Smooth muscle cell of the brain vasculature (primary cell): ENCODE measurements around the gene CTDP1.

Experiments
- DNase-seq: peaks from one replicate; pipeline ENCODE4 v3.0.0-alpha.2; 2012; ENCODE audit warnings: low read depth, low spot score

Gene CTDP1

GRCh38 chr18:79763407-79763806 is 83.8 kb downstream of the CTDP1 start:
- DNase-seq, result no peak

- no peak for DNase-seq
Measured at GRCh38 chr18:79764131-79764530, 84.5 kb downstream of the CTDP1 start.

DNA sequence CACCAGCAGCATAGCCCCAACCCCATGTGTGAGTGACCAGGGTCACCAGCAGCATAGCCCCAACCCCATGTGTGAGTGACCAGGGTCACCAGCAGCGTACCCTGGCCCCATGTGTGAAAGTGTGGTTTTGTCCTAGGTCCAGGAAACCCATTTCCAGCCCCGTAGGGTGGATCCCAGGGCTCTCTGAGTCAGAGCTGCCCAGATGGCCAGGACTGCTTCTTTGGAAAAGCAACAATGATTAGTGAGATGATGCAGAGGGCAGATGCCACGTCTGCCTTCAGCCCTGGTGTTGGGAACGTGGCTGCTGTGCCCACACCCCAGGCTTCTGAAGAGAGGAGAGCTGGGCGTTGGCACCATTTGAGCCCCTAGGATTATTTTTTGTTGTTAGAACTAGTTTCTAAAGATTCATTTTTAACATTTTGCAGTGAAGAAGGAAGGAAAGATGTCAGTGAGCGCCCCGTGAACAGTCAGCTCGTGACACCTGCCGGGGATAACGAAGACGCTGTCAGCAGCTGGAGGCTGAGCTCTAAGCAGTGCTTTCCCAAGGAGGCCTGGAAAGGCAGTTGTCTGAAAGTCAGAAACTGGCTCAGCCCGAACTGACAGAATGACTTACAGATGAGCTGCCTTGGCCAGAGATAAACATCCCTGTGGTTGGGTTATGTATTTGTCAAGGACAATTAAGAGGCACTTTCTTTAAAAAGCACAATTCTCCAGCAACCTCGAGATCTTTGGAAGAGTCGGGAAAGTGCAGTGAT is 86.1 kb downstream of the CTDP1 start:
- DNase-seq, result no peak

DNA sequence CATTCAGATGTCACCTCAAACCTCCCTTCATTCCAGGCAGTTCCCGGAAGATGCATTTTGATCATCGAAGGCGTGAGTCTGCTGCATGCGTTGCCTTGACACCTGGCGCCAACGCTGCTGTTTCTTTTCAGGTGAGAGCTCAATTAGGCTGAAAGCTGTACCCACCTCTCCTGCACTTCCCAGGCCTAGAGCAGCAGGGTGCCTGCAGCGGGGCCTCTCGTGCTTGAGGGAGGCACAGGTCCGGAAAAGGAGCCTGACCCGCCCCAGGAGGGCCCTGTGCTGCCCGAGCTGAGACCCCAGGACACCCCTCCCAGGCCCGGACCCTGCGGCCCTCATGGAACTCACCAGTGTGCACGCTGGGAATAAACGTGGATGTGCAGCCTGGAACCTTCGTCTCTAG is 86.7 kb downstream of the CTDP1 start:
- DNase-seq, result no peak

DNA sequence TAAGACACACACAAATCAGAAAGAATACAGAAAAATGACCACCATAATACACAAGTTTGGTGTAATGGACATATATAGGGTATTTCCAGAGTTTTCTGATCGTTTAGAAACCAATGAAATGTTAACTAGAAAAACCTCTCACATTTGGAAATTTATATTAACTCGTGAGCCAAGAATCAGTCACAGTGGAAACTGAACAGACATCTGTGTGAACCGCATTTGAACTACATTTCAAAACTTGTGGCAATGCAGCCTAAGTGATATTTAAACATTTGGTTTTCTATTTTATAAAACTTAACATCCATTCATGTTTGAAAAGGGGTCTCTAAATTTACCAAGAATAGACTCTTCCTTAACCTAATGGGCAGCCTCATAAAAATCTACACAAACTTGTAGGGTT is 89.1 kb downstream of the CTDP1 start:
- DNase-seq, result no peak

DNA sequence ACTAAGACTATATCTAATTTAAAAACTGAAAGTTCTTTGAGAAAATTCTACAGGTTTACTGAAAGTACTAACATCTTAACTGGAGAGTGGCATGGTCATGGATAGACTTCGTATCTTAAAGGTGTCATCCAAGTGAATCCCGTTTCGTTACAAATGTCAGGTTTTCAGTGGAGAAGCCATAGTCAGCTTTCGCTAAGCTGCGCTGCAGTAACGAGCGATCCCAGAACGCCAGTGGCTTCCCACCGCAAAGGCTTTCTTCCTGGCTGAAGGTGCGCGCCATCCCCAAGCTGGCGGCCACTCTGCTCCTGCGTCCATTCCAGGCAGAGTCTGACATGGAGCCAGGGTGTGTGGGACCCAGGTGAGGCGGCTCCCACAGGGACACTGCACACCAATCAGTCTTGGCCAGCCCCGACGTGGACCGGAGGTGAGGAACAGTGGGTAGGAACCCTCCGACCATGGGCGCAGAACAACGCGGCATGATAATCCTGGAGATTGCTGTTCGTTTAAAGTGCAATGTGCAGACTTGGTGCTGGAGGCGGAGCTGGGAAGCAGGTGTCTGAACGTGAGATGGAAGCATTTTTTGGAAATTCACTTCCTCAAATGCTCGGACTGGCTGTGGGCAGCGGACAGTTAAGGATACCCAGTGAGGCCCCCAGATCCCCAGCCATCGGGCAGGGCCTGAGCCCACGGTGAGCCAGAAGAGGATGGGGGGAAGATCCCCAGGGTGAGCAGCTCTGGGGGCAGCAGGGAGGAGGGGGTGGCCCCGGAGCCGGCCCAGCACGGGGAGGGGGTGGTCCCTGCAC is 90.3 kb downstream of the CTDP1 start:
- DNase-seq, result no peak

- DNase-seq, result no peak
Measured at GRCh38 chr18:79770501-79770815, 90.9 kb downstream of the CTDP1 start.

DNA sequence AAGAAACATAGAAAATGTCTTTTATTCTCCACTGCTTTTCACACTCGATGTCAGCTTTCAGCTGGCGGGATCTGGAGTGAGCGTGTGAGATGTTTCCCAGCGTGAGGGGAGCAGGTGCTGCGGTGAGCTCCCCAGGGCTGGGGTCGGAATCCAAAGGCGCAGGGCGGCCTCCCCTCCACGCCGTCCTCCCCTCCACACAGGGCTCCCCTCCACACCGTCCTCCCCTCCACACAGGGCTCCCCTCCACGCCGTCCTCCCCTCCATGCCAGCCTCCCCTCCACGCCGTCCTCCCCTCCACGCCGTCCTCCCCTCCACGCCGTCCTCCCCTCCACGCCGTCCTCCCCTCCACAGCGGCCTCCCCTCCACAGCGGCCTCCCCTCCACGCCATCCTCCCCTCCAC is 91.2 kb downstream of the CTDP1 start:
- no peak for DNase-seq

DNA sequence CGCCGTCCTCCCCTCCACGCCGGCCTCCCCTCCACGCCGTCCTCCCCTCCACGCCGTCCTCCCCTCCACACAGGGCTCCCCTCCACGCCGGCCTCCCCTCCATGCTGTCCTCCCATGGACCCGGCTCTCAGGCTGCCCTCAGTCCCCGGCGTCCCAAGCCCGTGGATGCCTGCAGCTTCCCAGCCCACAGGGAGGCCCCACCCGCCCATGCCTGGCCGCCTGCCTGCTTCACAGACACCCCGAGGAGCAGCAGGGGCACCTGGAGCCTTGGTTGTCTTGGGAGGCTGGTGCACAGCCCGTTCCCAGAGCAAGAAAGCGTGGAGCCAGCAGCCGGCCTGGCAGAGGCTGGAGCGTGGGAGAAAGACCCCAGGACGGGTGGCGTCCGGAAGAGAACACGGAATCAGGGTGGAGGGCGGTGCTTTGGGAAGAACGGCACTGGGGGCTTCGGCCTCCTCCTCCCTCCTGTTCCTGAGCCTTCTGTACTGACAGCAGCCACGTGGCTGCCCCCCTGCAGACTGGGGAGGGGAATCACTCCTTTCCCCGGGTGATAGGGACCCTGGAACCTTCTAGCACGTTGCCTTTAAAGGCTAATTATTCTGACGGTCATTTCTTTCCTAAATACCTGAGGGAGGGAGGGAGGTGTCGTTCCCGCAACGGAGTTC is 92.0 kb downstream of the CTDP1 start:
- DNase-seq, result no peak

DNA sequence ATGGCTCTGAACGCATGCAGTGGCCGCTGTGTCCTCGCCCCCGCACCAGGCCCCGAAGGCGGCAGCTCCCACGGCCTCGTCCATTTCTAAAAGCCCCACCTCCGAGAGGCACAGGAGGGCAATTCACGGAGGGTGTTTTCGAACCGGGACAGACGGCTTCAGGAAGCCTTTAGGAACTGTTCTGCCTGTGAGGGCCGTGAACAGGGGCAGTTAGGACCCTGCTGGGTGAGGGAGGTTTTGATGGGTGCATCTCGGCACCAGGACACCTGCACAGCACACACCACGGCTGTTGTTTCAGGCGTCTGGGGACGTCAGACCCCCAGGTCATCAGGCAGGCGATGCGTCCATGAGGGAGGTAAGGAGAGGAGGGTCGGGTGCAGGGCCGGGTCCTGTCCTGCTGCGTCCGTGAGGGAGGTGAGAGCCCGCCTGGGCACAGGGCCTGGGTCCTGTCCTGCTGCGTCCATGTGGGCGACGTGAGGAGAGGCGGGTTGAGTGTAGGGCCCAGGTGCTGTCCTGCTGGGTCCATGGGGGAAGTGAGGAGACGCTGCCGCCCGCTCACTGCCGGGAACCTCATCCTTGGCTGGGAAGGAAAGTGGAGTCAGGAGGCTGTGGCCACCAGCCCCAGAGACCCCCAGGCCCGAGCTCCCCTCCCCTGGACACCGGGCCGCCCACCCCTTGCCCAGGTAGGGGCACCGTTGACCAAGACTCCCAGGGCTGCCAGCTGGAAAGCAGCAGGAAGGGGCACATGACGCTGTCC is 92.7 kb downstream of the CTDP1 start:
- no peak for DNase-seq

- no peak for DNase-seq
Measured at GRCh38 chr18:79772865-79773696, 93.5 kb downstream of the CTDP1 start.

GRCh38 chr18:79774111-79774510 is 94.5 kb downstream of the CTDP1 start:
- DNase-seq, result no peak

DNA sequence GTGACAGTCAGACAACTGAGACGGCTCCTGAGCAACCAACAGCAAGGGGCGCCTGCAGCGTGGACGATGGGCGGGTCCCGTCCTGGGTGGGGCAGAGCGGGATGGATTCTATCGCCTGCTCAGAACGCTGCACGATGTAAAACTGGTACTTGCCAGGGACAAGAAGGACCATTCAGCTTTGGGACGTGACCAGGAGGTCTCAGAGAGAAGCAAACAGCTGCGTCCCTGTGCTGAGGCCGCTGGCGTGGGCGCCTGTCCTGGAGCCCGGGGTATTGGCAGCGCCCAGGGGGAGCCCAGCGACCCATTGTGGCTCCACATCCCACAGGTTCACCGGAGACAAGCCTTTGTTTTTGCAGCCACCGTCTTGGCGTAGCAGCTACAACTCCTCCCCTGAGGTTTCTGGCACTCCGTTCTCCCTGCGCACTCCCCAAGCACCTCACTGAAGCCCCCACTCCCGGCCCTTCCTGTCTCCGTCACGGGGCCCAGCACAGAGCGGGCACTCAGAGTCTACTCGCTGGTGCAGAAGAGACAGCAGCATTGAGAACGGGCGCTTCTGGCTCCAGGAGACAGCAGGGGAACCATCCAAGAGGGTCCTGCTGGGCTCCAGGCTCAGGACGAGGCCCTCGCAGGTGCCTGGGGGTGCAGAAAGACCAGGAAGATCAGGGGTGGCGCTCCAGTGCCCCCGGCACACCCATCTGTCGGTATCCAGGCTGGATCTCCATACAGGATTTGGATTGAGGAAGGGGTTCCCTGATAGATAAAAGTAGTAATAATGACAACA is 96.0 kb downstream of the CTDP1 start:
- DNase-seq, result no peak

DNA sequence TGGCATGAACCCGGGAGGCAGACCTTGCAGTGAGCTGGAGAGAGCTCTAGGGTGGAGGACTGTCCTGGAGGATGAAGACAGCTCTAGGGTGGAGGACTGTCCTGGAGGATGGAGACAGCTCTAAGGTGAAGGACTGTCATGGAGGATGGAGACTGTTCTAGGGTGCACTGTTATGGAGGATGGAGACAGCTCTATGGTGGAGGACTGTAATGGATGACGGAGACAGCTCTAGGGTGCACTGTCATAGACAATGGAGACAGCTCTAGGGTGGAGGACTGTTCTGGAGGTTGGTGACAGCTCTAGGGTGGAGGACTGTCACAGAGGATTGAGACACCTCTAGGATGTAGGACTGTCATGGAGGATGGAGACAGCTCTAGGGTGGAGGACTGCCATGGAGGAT is 97.1 kb downstream of the CTDP1 start:
- DNase-seq, result no peak

- no peak for DNase-seq
Measured at GRCh38 chr18:79778291-79778791, 98.7 kb downstream of the CTDP1 start.

GRCh38 chr18:79779021-79779699 is 99.6 kb downstream of the CTDP1 start:
- DNase-seq, result no peak

DNA sequence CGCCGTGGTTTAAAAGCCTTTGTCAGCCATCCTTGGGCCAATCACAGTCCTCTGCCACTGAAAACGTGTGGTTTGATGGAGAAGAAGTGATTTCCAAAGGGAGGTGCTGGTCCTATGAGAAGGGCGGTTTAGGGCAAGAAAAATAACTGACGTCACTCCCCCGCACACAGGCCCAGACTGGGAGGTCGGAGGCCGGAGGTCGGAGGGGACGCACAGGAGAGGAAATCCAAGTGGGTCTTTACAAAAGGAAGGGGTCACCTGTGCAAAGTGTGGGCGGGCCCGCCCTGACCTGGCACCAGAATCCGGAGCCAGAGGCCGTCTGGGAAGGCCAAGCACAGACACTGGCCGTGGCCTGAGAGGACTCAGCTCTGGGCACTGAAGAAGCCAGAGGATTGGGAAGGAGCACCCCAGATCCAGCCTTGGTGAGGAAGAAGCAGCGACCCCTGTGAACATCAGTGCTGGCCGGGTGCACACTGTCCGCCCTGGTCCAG is 100.1 kb downstream of the CTDP1 start:
- DNase-seq, result no peak

GRCh38 chr18:79780547-79780946 is 100.9 kb downstream of the CTDP1 start:
- DNase-seq, result no peak

DNA sequence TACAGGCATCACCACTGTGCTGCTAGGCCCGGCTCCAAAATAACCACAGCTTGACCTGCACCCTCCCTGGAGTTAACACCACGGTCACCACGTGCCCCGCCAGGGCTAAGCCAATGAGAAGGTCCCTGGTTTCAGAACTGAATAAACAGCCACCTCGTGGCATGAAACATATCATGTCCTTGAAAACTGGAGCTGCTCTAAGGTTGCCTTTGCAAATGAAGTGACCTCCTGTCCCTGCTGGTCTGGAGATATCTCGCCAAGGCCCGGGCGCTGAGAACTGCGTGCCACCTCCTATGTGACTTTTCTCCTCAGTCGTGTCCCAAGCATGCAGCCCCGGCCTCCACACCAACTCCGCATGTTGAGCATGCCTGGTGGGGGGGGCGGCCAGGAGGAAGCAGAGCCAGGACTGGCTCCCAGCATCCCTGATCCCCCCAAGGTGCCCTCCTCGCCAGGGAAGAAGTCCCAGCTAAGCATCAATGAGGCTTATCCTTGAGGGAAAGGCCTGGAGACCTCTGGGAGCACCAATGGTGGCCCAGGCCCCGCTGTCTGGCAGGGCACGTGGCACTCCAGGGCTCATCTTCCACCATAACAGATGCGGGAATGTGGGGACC is 101.8 kb downstream of the CTDP1 start:
- no peak for DNase-seq
